Measurements from ENCODE around the gene RIMBP2.

The RIMBP2 gene

GRCh38 chr12:130555221-130555620, 160.9 kb downstream of the RIMBP2 start:
- DNase-seq (ENCODE audit: low read depth in 2 of 3, low spot score in 2 of 3) = no peak

- no peak for DNase-seq (ENCODE audit: low read depth in 2 of 3, low spot score in 2 of 3)
These were observed 163.6 kb downstream of the RIMBP2 start for GRCh38 chr12:130552483-130552996.

GRCh38 chr12:130549361-130549760, 166.7 kb downstream of the RIMBP2 start:
- DNase-seq (ENCODE audit: low read depth in 2 of 3, low spot score in 2 of 3) = no peak

GRCh38 chr12:130547480-130548155, 168.5 kb downstream of the RIMBP2 start:
- no peak for DNase-seq (ENCODE audit: low read depth in 2 of 3, low spot score in 2 of 3)

GRCh38 chr12:130546494-130546893, 169.6 kb downstream of the RIMBP2 start:
- no peak for DNase-seq (ENCODE audit: low read depth in 2 of 3, low spot score in 2 of 3)

GRCh38 chr12:130545475-130545874, 170.6 kb downstream of the RIMBP2 start:
- DNase-seq (ENCODE audit: low read depth in 2 of 3, low spot score in 2 of 3) = no peak

GRCh38 chr12:130540376-130540775, 175.7 kb downstream of the RIMBP2 start:
- DNase-seq (ENCODE audit: low read depth in 2 of 3, low spot score in 2 of 3) = no peak

- DNase-seq (ENCODE audit: low read depth in 2 of 3, low spot score in 2 of 3) = no peak
These were observed 177.6 kb downstream of the RIMBP2 start for GRCh38 chr12:130538343-130539095.

- DNase-seq (ENCODE audit: low read depth in 2 of 3, low spot score in 2 of 3) = no peak
These were observed 178.4 kb downstream of the RIMBP2 start for GRCh38 chr12:130537655-130538054.

- no peak for DNase-seq (ENCODE audit: low read depth in 2 of 3, low spot score in 2 of 3)
These were observed 179.0 kb downstream of the RIMBP2 start for GRCh38 chr12:130537051-130537450.

GRCh38 chr12:130530429-130530828, 185.7 kb downstream of the RIMBP2 start:
- no peak for DNase-seq (ENCODE audit: low read depth in 2 of 3, low spot score in 2 of 3)

- no peak for DNase-seq (ENCODE audit: low read depth in 2 of 3, low spot score in 2 of 3)
These were observed 186.3 kb downstream of the RIMBP2 start for GRCh38 chr12:130529781-130530180.

GRCh38 chr12:130527239-130527638, 188.9 kb downstream of the RIMBP2 start:
- no peak for DNase-seq (ENCODE audit: low read depth in 2 of 3, low spot score in 2 of 3)

GRCh38 chr12:130526813-130527212, 189.3 kb downstream of the RIMBP2 start:
- DNase-seq (ENCODE audit: low read depth in 2 of 3, low spot score in 2 of 3) = no peak

GRCh38 chr12:130525384-130526172, 190.5 kb downstream of the RIMBP2 start:
- DNase-seq (ENCODE audit: low read depth in 2 of 3, low spot score in 2 of 3) = no peak

- no peak for DNase-seq (ENCODE audit: low read depth in 2 of 3, low spot score in 2 of 3)
These were observed 191.3 kb downstream of the RIMBP2 start for GRCh38 chr12:130524759-130525158.

- DNase-seq (ENCODE audit: low read depth in 2 of 3, low spot score in 2 of 3) = no peak
These were observed 192.1 kb downstream of the RIMBP2 start for GRCh38 chr12:130523863-130524614.

- DNase-seq (ENCODE audit: low read depth in 2 of 3, low spot score in 2 of 3) = no peak
These were observed 192.9 kb downstream of the RIMBP2 start for GRCh38 chr12:130523208-130523607.

- DNase-seq (ENCODE audit: low read depth in 2 of 3, low spot score in 2 of 3) = no peak
These were observed 193.8 kb downstream of the RIMBP2 start for GRCh38 chr12:130522244-130522834.

- DNase-seq (ENCODE audit: low read depth in 2 of 3, low spot score in 2 of 3) = no peak
These were observed 194.5 kb downstream of the RIMBP2 start for GRCh38 chr12:130521375-130522124.
